ENCODE results near the gene DENND1B.

The DENND1B gene

DNA sequence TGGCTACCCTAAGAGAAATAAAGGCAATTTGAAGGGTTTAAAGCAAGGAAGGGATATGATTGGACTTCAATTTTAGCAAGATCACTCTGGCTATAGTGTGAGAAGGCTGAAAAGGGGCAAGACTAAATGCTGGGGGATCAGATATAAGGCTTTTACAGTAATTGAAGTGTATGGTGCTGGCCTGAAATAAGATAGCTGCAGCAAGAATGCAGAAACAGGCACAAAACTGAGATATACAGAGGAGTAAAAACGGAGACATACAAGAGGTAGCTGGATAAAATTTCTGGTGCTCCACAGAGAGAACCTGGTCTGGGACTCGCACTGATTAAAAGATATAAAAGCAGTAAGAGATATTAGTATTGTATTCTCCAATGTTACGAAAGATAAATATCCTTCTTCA, 92.0 kb downstream of the DENND1B start:
- H3K27ac ChIP-seq (ENCODE audit: extremely low read depth, low read depth, low read length): no peak overlapping the region
- H3K9me3 ChIP-seq (ENCODE audit: control insufficient read depth, insufficient read depth, low read depth, low read length): no peaks in the 10 kb centered on the region
- no peak for TF ChIP-seq ZBTB7A (tag by site-specific recombination; IDR thresholded peaks at IDR 0.05; ENCODE audit: low read depth)
- no peak overlapping the region for H3K4me3 ChIP-seq (ENCODE audit: low read depth, low read length)
- no peaks in the 10 kb centered on the region for H3K36me3 ChIP-seq (ENCODE audit: control insufficient read depth in 2 of 2, insufficient read depth in 1 of 2, low read length in 2 of 2)
- POLR2A ChIA-PET: no interaction called here
- H3K4me1 ChIP-seq (ENCODE audit: control insufficient read depth, insufficient read depth, low read length): peaks cover 11% of the 10 kb centered on the region; the same call in 1 of the 2 replicates
- CTCF ChIA-PET: no interaction called here

DNA sequence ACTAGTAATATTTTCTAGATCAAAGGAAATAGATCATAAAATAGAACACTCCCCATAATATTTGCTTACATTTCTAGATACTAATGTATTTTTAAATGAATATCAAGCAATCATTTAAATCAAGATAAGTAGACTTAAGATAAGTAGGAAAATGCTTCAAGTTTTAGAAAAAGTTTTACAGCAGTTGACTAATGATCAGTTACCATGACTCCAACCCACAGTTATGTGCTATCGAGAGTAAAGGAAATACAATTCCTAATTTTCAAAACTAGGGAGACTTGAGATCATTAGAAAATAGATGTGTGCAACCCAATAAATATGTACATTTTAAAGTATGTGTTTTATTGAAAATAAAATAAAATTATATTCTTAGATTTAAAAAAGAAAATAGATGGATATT, 95.0 kb downstream of the DENND1B start:
- POLR2A ChIA-PET: no interaction called here
- no peaks in the 10 kb centered on the region for H3K9me3 ChIP-seq (ENCODE audit: control insufficient read depth, insufficient read depth, low read depth, low read length)
- H3K4me3 ChIP-seq (ENCODE audit: low read depth, low read length): no peak overlapping the region
- no peak for TF ChIP-seq ZBTB7A (tag by site-specific recombination; IDR thresholded peaks at IDR 0.05; ENCODE audit: low read depth)
- TF ChIP-seq ZNF555 (tag by site-specific recombination; conservative IDR thresholded peaks at IDR 0.05): no peak
- TF ChIP-seq, protein P1, sequence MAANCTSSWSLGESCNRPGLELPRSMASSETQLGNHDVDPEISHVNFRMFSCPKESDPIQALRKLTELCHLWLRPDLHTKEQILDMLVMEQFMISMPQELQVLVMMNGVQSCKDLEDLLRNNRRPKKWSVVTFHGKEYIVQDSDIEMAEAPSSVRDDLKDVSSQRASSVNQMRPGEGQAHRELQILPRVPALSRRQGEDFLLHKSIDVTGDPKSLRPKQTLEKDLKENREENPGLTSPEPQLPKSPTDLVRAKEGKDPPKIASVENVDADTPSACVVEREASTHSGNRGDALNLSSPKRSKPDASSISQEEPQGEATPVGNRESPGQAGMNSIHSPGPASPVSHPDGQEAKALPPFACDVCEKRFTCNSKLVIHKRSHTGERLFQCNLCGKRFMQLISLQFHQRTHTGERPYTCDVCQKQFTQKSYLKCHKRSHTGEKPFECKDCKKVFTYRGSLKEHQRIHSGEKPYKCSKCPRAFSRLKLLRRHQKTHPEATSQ (tag by site-specific recombination; IDR thresholded peaks at IDR 0.05): no peak
- no peak for TF ChIP-seq SETDB1 (IDR thresholded peaks at IDR 0.05; ENCODE audit: insufficient read length, low read length)
- TF ChIP-seq IKZF3 (tag by site-specific recombination; IDR thresholded peaks at IDR 0.05): no peak
- TF ChIP-seq, protein P2, sequence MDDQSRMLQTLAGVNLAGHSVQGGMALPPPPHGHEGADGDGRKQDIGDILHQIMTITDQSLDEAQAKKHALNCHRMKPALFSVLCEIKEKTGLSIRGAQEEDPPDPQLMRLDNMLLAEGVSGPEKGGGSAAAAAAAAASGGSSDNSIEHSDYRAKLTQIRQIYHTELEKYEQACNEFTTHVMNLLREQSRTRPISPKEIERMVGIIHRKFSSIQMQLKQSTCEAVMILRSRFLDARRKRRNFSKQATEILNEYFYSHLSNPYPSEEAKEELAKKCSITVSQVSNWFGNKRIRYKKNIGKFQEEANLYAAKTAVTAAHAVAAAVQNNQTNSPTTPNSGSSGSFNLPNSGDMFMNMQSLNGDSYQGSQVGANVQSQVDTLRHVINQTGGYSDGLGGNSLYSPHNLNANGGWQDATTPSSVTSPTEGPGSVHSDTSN (CRISPR knock-in tag; IDR thresholded peaks at IDR 0.05): no peak
- TF ChIP-seq SALL2 (tag by site-specific recombination; IDR thresholded peaks at IDR 0.05; ENCODE audit: borderline replicate concordance): no peak
- TF ChIP-seq ZNF394 (tag by site-specific recombination; IDR thresholded peaks at IDR 0.05; ENCODE audit: borderline replicate concordance): no peak
- TF ChIP-seq ZSCAN23 (tag by site-specific recombination; IDR thresholded peaks at IDR 0.05): no peak
- TF ChIP-seq, protein P3, sequence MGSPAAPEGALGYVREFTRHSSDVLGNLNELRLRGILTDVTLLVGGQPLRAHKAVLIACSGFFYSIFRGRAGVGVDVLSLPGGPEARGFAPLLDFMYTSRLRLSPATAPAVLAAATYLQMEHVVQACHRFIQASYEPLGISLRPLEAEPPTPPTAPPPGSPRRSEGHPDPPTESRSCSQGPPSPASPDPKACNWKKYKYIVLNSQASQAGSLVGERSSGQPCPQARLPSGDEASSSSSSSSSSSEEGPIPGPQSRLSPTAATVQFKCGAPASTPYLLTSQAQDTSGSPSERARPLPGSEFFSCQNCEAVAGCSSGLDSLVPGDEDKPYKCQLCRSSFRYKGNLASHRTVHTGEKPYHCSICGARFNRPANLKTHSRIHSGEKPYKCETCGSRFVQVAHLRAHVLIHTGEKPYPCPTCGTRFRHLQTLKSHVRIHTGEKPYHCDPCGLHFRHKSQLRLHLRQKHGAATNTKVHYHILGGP (tag by site-specific recombination; IDR thresholded peaks at IDR 0.05): no peak
- TF ChIP-seq ZBTB8A (tag by site-specific recombination; IDR thresholded peaks at IDR 0.05): no peak
- no peak for TF ChIP-seq EGR2 (tag by site-specific recombination; IDR thresholded peaks at IDR 0.05; ENCODE audit: low read depth)
- TF ChIP-seq ZNF544 (tag by site-specific recombination; IDR thresholded peaks at IDR 0.05): no peak
- TF ChIP-seq ZNF580 (tag by site-specific recombination; IDR thresholded peaks at IDR 0.05): no peak
- TF ChIP-seq AEBP2 (tag by site-specific recombination; IDR thresholded peaks at IDR 0.05; ENCODE audit: borderline replicate concordance): no peak
- TF ChIP-seq ZNF596 (tag by site-specific recombination; IDR thresholded peaks at IDR 0.05): no peak
- TF ChIP-seq RBAK (tag by site-specific recombination; IDR thresholded peaks at IDR 0.05): no peak
- TF ChIP-seq ZNF211 (tag by site-specific recombination; IDR thresholded peaks at IDR 0.05; ENCODE audit: low read depth): no peak
- no peak for TF ChIP-seq GLI4 (tag by site-specific recombination; IDR thresholded peaks at IDR 0.05)
- TF ChIP-seq ZNF423 (tag by site-specific recombination; IDR thresholded peaks at IDR 0.05): no peak
- peaks cover 6% of the 10 kb centered on the region; the same call in 1 of the 2 replicates for H3K4me1 ChIP-seq (ENCODE audit: control insufficient read depth, insufficient read depth, low read length)
- CTCF ChIA-PET: no interaction called here
- H3K27ac ChIP-seq (ENCODE audit: extremely low read depth, low read depth, low read length): no peak overlapping the region
- no peaks in the 10 kb centered on the region for H3K36me3 ChIP-seq (ENCODE audit: control insufficient read depth in 2 of 2, insufficient read depth in 1 of 2, low read length in 2 of 2)
